T-helper 2 cell (primary cell): ENCODE measurements around the gene LMAN2L.

Experiments
- DNase-seq, 5 experiments: peaks; one replicate each; pipeline versions ENCODE4 v3.0.0 to v3.0.0-alpha.2; 2012 to 2022
- total RNA-seq, 2 donors: gene quantifications; one replicate each; lab custom pipeline; 2026; lab: John Stamatoyannopoulos, UW

Gene LMAN2L
- total RNA-seq: 3.7 to 6.9 reads per million in 2 donors

GRCh38 chr2:96739633-96740428 lies at the start of gene LMAN2L:
TSS of gene LMAN2L (minus strand) at chr2:96740064. CDS start at chr2:96740040, 24 bp downstream.
- peak; percentile 89 to 98 (median 95) for DNase-seq

GRCh38 chr2:96789245-96789617 lies 49.4 kb upstream of the LMAN2L start:
- no peak for DNase-seq

GRCh38 chr2:96788442-96789244 lies 48.8 kb upstream of the LMAN2L start:
- no peak for DNase-seq

- no peak for DNase-seq
These were observed 47.5 kb upstream of the LMAN2L start for GRCh38 chr2:96787411-96787810.

- DNase-seq: no peak
These were observed 43.5 kb upstream of the LMAN2L start for GRCh38 chr2:96783388-96783787.

GRCh38 chr2:96775160-96775559 lies 35.3 kb upstream of the LMAN2L start:
- DNase-seq: no peak

- peak in 4 of 5 experiments; percentile 11 to 66 (median 48) for DNase-seq
These were observed 34.1 kb upstream of the LMAN2L start for GRCh38 chr2:96773922-96774321.

- DNase-seq: peak in 2 of 5 experiments; percentile 24 to 34
These were observed 33.2 kb upstream of the LMAN2L start for GRCh38 chr2:96772903-96773671.

GRCh38 chr2:96771796-96772618 lies 32.1 kb upstream of the LMAN2L start:
- DNase-seq: no peak

GRCh38 chr2:96770442-96771202 lies 30.8 kb upstream of the LMAN2L start:
- no peak for DNase-seq

- no peak for DNase-seq
These were observed 29.9 kb upstream of the LMAN2L start for GRCh38 chr2:96769814-96770213.

GRCh38 chr2:96768083-96768561 lies 28.3 kb upstream of the LMAN2L start:
- no peak for DNase-seq

GRCh38 chr2:96767135-96767871 lies 27.4 kb upstream of the LMAN2L start:
- DNase-seq: no peak

GRCh38 chr2:96764253-96764637 lies 24.4 kb upstream of the LMAN2L start:
- no peak for DNase-seq

- no peak for DNase-seq
These were observed 23.8 kb upstream of the LMAN2L start for GRCh38 chr2:96763511-96764252.

GRCh38 chr2:96762529-96763311 lies 22.9 kb upstream of the LMAN2L start:
- DNase-seq: no peak

GRCh38 chr2:96760986-96761832 lies 21.3 kb upstream of the LMAN2L start:
- DNase-seq: peak in 1 of 5 experiments; percentile 9
